HepG2 (cell line): ENCODE results near the gene HOXA6. TPM values are rescaled to one million over a fixed set of nuclear protein-coding genes. Genes with fewer than 3 reads are reported as not detected.

Experiments
- ATAC-seq: fragments of 200-7000 bp; cut with Tn5 transposase; 3 replicates; pipeline ENCODE4 v1.9.1; 2020; ENCODE audit warnings: mild to moderate bottlenecking, moderate library complexity
- BruUV-seq: library from RNA; stranded (reverse); fragments of 400-500 nt; replicated peaks from 2 replicates; lab custom pipeline; 2021; lab: Mats Ljungman, UMichigan
- CTCF ChIA-PET: fragments of 300-600 bp; formaldehyde crosslinking; extraction: SDS; loops from one replicate; lab custom pipeline; 2021; ENCODE audit warnings: low total read pairs, inconsistent platforms, low intra/inter-chr PET ratio; lab: Yijun Ruan, JAX
- POLR2A ChIA-PET: fragments of 350-600 bp; sonication (Branson Sonifier 250); formaldehyde crosslinking; loops from one replicate; lab custom pipeline; 2020; ENCODE audit warnings: antibody characterized with exemption, inconsistent platforms; lab: Yijun Ruan, JAX
- DNase-seq: peaks from one replicate; pipeline ENCODE4 v3.0.0-alpha.2; 2015; ENCODE audit warnings: low spot score
- FAIRE-seq: peaks from 3 replicates; lab custom pipeline; 2011; peaks lifted over from hg19 to GRCh38; lab: Jason Lieb, UNC
- H2AFZ ChIP-seq: one replicate; pipeline ENCODE4 v1.6.1; 2011; ENCODE audit warnings: low read length, inconsistent platforms
- H3K27ac ChIP-seq: fragments of 300-600 bp; 3 replicates; pipeline ENCODE4 v1.8.0; 2011; ENCODE audit warnings: mixed run types, mild to moderate bottlenecking, mixed read lengths, low read length, inconsistent platforms; ENCODE audit not compliant: insufficient read depth; ENCODE audit errors: extremely low read length
- H3K27me3 ChIP-seq, 2 experiments: fragments of 200-600 bp in 1 of 2; 2 replicates in 1 of 2; 3 replicates in 1 of 2; pipeline versions ENCODE4 v1.6.0 to v1.8.0; 2011; ENCODE audit warnings: low read length in 2 of 2, mild to moderate bottlenecking in 2 of 2, moderate library complexity in 2 of 2, inconsistent platforms in 1 of 2; ENCODE audit not compliant: insufficient read depth in 2 of 2, control insufficient read depth in 1 of 2
- H3K36me3 ChIP-seq, 2 experiments: fragments of 200-600 bp in 1 of 2; replicated peaks in 1 of 2; 2 replicates in 1 of 2; 3 replicates in 1 of 2; pipeline versions ENCODE4 v1.5.1 to v1.8.0; 2011; ENCODE audit warnings: low read length in 2 of 2, inconsistent platforms in 1 of 2; ENCODE audit not compliant: insufficient read depth in 2 of 2, control insufficient read depth in 1 of 2
- H3K4me1 ChIP-seq: 2 replicates; pipeline ENCODE4 v1.5.1; 2012; ENCODE audit warnings: low read length, inconsistent platforms; ENCODE audit not compliant: insufficient read depth
- H3K4me2 ChIP-seq: 2 replicates; pipeline ENCODE4 v1.6.0; 2011; ENCODE audit warnings: low read depth, low read length, inconsistent platforms
- H3K4me3 ChIP-seq, 3 experiments: fragments of 200-600 bp in 1 of 3; sonication (generic), shearing (Covaris generic) in 1 of 3; replicated peaks in 1 of 3; 2 replicates each; pipeline ENCODE4 v1.5.1; 2011 to 2016; ENCODE audit warnings: low read length in 3 of 3, inconsistent platforms in 2 of 3, low read depth in 2 of 3, mild to moderate bottlenecking in 2 of 3, control low read depth in 1 of 3, mixed read lengths in 1 of 3; ENCODE audit not compliant: insufficient read depth in 1 of 3
- H3K79me2 ChIP-seq: one replicate; pipeline ENCODE4 v1.6.1; 2011; ENCODE audit warnings: low read length, inconsistent platforms; ENCODE audit not compliant: insufficient read depth
- H3K9ac ChIP-seq: 2 replicates; pipeline ENCODE4 v1.6.0; 2011; ENCODE audit warnings: mild to moderate bottlenecking, low read depth, low read length, inconsistent platforms; ENCODE audit not compliant: insufficient read depth
- H3K9me3 ChIP-seq: 2 replicates; pipeline ENCODE4 v1.5.1; 2012; ENCODE audit warnings: mild to moderate bottlenecking, low read length
- H4K20me1 ChIP-seq: 2 replicates; pipeline ENCODE4 v1.6.0; 2011; ENCODE audit warnings: inconsistent platforms, mild to moderate bottlenecking, low read length, moderate library complexity; ENCODE audit not compliant: insufficient read depth
- LCORL ChIP-seq, 2 experiments: fragments of 450-650 bp in 1 of 2; sonication (generic) in 1 of 2; formaldehyde crosslinking in 1 of 2; IDR thresholded peaks; 2 replicates each; pipeline versions ENCODE4 v1.5.0 to v1.6.1; 2017 to 2020; ENCODE audit warnings: antibody characterized with exemption in 1 of 2, missing genetic modification reagents in 1 of 2
- MAFG ChIP-seq: sonication (generic); formaldehyde crosslinking; IDR thresholded peaks from 2 replicates; pipeline ENCODE4 v1.5.1; 2020; ENCODE audit warnings: mild to moderate bottlenecking, missing genetic modification reagents
- MEIS1 ChIP-seq: sonication (generic); formaldehyde crosslinking; IDR thresholded peaks from 2 replicates; pipeline ENCODE4 v1.9.0; 2021; ENCODE audit warnings: mild to moderate bottlenecking, missing genetic modification reagents, moderate library complexity, borderline replicate concordance
- NFE2 ChIP-seq: sonication (generic); formaldehyde crosslinking; IDR thresholded peaks from 2 replicates; pipeline ENCODE4 v1.4.0; 2020; ENCODE audit warnings: missing genetic modification reagents
- POGZ ChIP-seq: sonication (generic); formaldehyde crosslinking; IDR thresholded peaks from 2 replicates; pipeline ENCODE4 v1.4.0; 2020; ENCODE audit warnings: mild to moderate bottlenecking, missing genetic modification reagents
- PRDM15 ChIP-seq: sonication (generic); formaldehyde crosslinking; IDR thresholded peaks from 2 replicates; pipeline ENCODE4 v1.4.0; 2020; ENCODE audit warnings: missing genetic modification reagents
- THYN1 ChIP-seq: sonication (generic); formaldehyde crosslinking; IDR thresholded peaks from 2 replicates; pipeline ENCODE4 v1.8.1; 2023; ENCODE audit warnings: low read depth, mild to moderate bottlenecking, moderate library complexity, missing genetic modification reagents, borderline replicate concordance
- ZBTB8A ChIP-seq: sonication (generic); formaldehyde crosslinking; IDR thresholded peaks from 2 replicates; pipeline ENCODE4 v1.4.0; 2020; ENCODE audit warnings: mild to moderate bottlenecking, low read depth, missing genetic modification reagents, borderline replicate concordance
- ZNF101 ChIP-seq: sonication (generic); formaldehyde crosslinking; IDR thresholded peaks from 2 replicates; pipeline ENCODE4 v1.4.0; 2020; ENCODE audit warnings: mild to moderate bottlenecking, low read depth, missing genetic modification reagents, borderline replicate concordance
- ZNF264 ChIP-seq: sonication (generic); formaldehyde crosslinking; IDR thresholded peaks from 2 replicates; pipeline ENCODE4 v1.4.0; 2020; ENCODE audit warnings: missing genetic modification reagents
- ZNF460 ChIP-seq: sonication (generic); formaldehyde crosslinking; IDR thresholded peaks from 2 replicates; pipeline ENCODE4 v1.5.1; 2020; ENCODE audit warnings: missing genetic modification reagents, mild to moderate bottlenecking, borderline replicate concordance
- WGBS: methylation state at CpG from one replicate; pipeline ENCODE4 v1.1.6; 2017; ENCODE audit warnings: low lambda C conversion rate; 5-methylcytosine and 5-hydroxymethylcytosine counted together
- in situ Hi-C: cut with HindIII; loops from 2 replicates; pipeline ENCODE4 v1.10.0; 2017; ENCODE audit warnings: low pct_unique_long_range_greater_than_20kb; ENCODE audit not compliant: extremely low pct_ligation_motif_present
- intact Hi-C: fragments of 100-400 bp; cut with micrococcal nuclease; formaldehyde crosslinking; loops from one replicate; pipeline ENCODE4 v1.10.0; 2022; ENCODE audit not compliant: unreplicated experiment
- polyA plus RNA-seq, 8 experiments: library from polyadenylated mRNA; depleted of rRNA in 3 of 8; stranded (reverse) in 7 of 8; unstranded in 1 of 8; fragments of >200 nt; fragmentation: Illumina TruSeq in 4 of 8; extraction: Trizol in 4 of 8; gene quantifications; 2 replicates each; pipeline versions ENCODE4 v1.2.1 to v1.2.3, GENCODE V29; 2011 to 2016; ENCODE audit warnings: low read depth in 4 of 8, missing spikeins in 1 of 8, mixed read lengths in 1 of 8; ENCODE audit not compliant: insufficient read depth in 1 of 8
- total RNA-seq, 5 experiments: library from RNA; depleted of rRNA; stranded (reverse); fragments of >200 nt; fragmentation: Illumina TruSeq; extraction: Trizol; gene quantifications; 2 replicates each; pipeline ENCODE4 v1.2.3, GENCODE V29; 2016; ENCODE audit warnings: low read depth in 1 of 5
- TF ChIP-seq, protein P1 (sequence below): sonication (generic); formaldehyde crosslinking; IDR thresholded peaks from 2 replicates; pipeline ENCODE4 v1.8.0; 2022; ENCODE audit warnings: low read depth, missing genetic modification reagents

The HOXA6 gene
- total and polyA plus RNA-seq, 2 of the 13 experiments (the other 11 are each of a cell fraction or from before 2014, with no cell fraction given), result 1.3 to 1.5 TPM

GRCh38 chr7:27140126-27140857 lies 7.3 kb downstream of the HOXA6 start (continued):
- TF ChIP-seq, protein P1, sequence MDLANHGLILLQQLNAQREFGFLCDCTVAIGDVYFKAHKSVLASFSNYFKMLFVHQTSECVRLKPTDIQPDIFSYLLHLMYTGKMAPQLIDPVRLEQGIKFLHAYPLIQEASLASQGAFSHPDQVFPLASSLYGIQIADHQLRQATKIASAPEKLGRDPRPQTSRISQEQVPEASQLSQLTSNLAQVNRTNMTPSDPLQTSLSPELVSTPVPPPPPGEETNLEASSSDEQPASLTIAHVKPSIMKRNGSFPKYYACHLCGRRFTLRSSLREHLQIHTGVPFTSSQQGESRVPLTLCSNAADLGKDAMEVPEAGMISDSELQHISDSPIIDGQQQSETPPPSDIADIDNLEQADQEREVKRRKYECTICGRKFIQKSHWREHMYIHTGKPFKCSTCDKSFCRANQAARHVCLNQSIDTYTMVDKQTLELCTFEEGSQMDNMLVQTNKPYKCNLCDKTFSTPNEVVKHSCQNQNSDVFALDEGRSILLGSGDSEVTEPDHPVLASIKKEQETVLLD (CRISPR knock-in tag), result no peak
- TF ChIP-seq ZNF264 (CRISPR knock-in tag) (no peak), MEIS1 (CRISPR knock-in tag) (no peak), MAFG (CRISPR knock-in tag) (no peak), ZNF101 (no peak), ZBTB8A (CRISPR knock-in tag) (no peak)

DNA sequence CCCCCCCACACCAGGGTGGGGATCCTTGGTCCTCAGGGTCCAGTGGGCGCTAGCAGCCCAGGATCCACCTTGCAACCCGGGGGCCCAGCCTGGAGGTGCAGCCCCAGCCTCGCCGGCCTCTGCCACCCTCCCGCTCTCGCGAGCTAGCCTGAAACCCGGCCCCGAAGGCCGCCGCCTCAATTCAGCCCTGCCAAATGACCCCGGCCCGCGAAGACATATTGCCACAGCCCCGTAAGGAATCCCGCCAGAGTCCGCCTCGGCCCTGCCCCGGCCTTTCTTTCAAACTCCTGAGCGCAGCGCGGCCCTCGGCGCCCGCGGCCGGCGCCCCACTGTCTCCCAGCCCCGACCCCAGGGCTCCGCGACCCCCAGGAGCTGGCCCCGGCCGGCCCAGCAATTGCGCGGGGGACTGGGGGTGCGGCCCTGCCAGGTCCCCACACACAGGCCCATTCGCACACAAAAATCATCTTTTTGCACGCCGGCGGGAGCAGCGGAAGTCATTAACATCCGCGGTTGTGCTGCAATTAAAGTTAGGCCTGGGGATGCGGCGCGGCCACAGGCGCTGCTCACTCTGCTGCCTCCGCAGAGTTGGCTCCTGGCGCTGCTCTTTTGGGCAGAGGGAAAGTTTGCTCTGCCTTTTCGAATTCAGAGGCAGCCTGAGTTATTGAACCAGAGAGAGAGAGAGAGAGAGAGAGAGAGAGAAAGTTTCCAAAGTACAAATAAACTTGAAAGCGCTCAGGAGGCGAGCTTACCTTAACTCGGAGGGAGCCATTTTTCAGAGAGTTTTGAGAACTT lies 8.0 kb downstream of the HOXA6 start:
- CTCF ChIA-PET, result no interaction called here
- BruUV-seq, result no TSS peak
- Histone ChIP-seq H2AFZ (no peak overlapping the region), H4K20me1 (no peaks in the 10 kb centered on the region), H3K4me1 (peaks cover 34% of the 10 kb centered on the region), H3K9ac (no peak overlapping the region), H3K27me3 (no peaks in the 10 kb centered on the region), H3K4me2 (no peak overlapping the region), H3K79me2 (no peaks in the 10 kb centered on the region), H3K36me3 (no peaks in the 10 kb centered on the region), H3K4me3 (no peak overlapping the region), H3K27ac (no peak overlapping the region), H3K9me3 (no peaks in the 10 kb centered on the region)
- no peak for ATAC-seq
- WGBS, result 98% methylated on average over 40 of the region's 53 CpGs
- in situ Hi-C loops (no loop called here), intact Hi-C loops (loop anchor here (5.0 kb wide), 1 partner anchor 762 kb away; no protein-coding TSS in a partner anchor)
- POLR2A ChIA-PET, result no interaction called here
- FAIRE-seq, result no peak
- no peak for DNase-seq
- no peak for TF ChIP-seq PRDM15 (CRISPR knock-in tag)
- TF ChIP-seq LCORL (IDR thresholded peaks at IDR 0.05), result no peak
- no peak for TF ChIP-seq LCORL (CRISPR knock-in tag; IDR thresholded peaks at IDR 0.05)
- TF ChIP-seq POGZ (CRISPR knock-in tag), result no peak
- TF ChIP-seq NFE2 (CRISPR knock-in tag), result no peak
- TF ChIP-seq ZNF460 (CRISPR knock-in tag), result no peak
- no peak for TF ChIP-seq THYN1 (CRISPR knock-in tag)
